ENCODE results near the gene POLR1E.

- TF ChIP-seq, protein P1, sequence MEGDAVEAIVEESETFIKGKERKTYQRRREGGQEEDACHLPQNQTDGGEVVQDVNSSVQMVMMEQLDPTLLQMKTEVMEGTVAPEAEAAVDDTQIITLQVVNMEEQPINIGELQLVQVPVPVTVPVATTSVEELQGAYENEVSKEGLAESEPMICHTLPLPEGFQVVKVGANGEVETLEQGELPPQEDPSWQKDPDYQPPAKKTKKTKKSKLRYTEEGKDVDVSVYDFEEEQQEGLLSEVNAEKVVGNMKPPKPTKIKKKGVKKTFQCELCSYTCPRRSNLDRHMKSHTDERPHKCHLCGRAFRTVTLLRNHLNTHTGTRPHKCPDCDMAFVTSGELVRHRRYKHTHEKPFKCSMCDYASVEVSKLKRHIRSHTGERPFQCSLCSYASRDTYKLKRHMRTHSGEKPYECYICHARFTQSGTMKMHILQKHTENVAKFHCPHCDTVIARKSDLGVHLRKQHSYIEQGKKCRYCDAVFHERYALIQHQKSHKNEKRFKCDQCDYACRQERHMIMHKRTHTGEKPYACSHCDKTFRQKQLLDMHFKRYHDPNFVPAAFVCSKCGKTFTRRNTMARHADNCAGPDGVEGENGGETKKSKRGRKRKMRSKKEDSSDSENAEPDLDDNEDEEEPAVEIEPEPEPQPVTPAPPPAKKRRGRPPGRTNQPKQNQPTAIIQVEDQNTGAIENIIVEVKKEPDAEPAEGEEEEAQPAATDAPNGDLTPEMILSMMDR (IDR thresholded peaks at IDR 0.05; ENCODE audit: low read depth, low read length, poor library complexity, severe bottlenecking): no peak
- TF ChIP-seq EZH2phosphoT487 (IDR thresholded peaks at IDR 0.05; ENCODE audit: borderline replicate concordance, low read length): no peak
These were observed 33.1 kb upstream of the POLR1E start for GRCh38 chr9:37452611-37453010.
